WTC11 (cell line): ENCODE results near the gene ASB1. TPM values are rescaled to one million over a fixed set of nuclear protein-coding genes. Genes with fewer than 3 reads are reported as not detected.

Source experiments
- ATAC-seq: fragments of 200-7000 bp; cut with Tn5 transposase; 2 replicates; pipeline ENCODE4 v1.10.0; 2021; ENCODE audit warnings: mild to moderate bottlenecking, moderate library complexity
- CTCF ChIA-PET: fragments of 300-600 bp; sonication (Branson Sonifier 250); formaldehyde crosslinking; loops from one replicate; lab custom pipeline; 2021; ENCODE audit warnings: antibody characterized with exemption; lab: Charles Lee
- POLR2A ChIA-PET: fragments of 350-600 bp; sonication (Branson Sonifier 250); formaldehyde crosslinking; loops from one replicate; lab custom pipeline; 2021; ENCODE audit warnings: antibody characterized with exemption; lab: Charles Lee
- DNase-seq: peaks from one replicate; pipeline ENCODE4 v3.0.0; 2021; ENCODE audit warnings: low spot score
- H3K27ac Mint-ChIP-seq: 2 replicates; pipeline ENCODE4 v1.8.0; 2021; ENCODE audit warnings: mixed read lengths
- H3K27me3 Mint-ChIP-seq: 2 replicates; pipeline ENCODE4 v1.8.0; 2021; ENCODE audit warnings: low read depth, mild to moderate bottlenecking, moderate library complexity, mixed read lengths
- H3K36me3 Mint-ChIP-seq: 2 replicates; pipeline ENCODE4 v1.8.0; 2021; ENCODE audit warnings: mixed read lengths
- H3K4me1 Mint-ChIP-seq: 2 replicates; pipeline ENCODE4 v1.8.0; 2022; ENCODE audit warnings: mixed read lengths
- H3K4me3 Mint-ChIP-seq: 2 replicates; pipeline ENCODE4 v1.8.0; 2021; ENCODE audit warnings: mild to moderate bottlenecking, moderate library complexity, mixed read lengths
- H3K9me3 Mint-ChIP-seq: 2 replicates; pipeline ENCODE4 v1.8.0; 2021; ENCODE audit warnings: mixed read lengths
- ARID4B ChIP-seq: sonication (generic); formaldehyde crosslinking; IDR thresholded peaks from 2 replicates; pipeline ENCODE4 v1.8.0; 2023; ENCODE audit warnings: missing genetic modification reagents, mild to moderate bottlenecking, borderline replicate concordance
- ATF1 ChIP-seq: sonication (generic); formaldehyde crosslinking; IDR thresholded peaks from 2 replicates; pipeline ENCODE4 v1.8.1; 2023; ENCODE audit warnings: mild to moderate bottlenecking, moderate library complexity, missing genetic modification reagents
- CDX4 ChIP-seq: fragments of 250-450 bp; sonication (Bioruptor Pico); IDR thresholded peaks from 2 replicates; pipeline ENCODE4 v1.9.0; 2021; ENCODE audit warnings: moderate library complexity, mild to moderate bottlenecking, inconsistent platforms, borderline replicate concordance
- CREM ChIP-seq: sonication (generic); formaldehyde crosslinking; IDR thresholded peaks from 2 replicates; pipeline ENCODE4 v1.8.1; 2022; ENCODE audit warnings: mild to moderate bottlenecking, missing genetic modification reagents, moderate library complexity
- E2F4 ChIP-seq: sonication (generic); formaldehyde crosslinking; IDR thresholded peaks from 2 replicates; pipeline ENCODE4 v1.8.1; 2022; ENCODE audit warnings: low read depth, mild to moderate bottlenecking, moderate library complexity, missing genetic modification reagents, borderline replicate concordance
- ELF4 ChIP-seq: sonication (generic); formaldehyde crosslinking; IDR thresholded peaks from 2 replicates; pipeline ENCODE4 v1.8.1; 2022; ENCODE audit warnings: low read depth, mild to moderate bottlenecking, moderate library complexity, missing genetic modification reagents
- ESRRA ChIP-seq: sonication (generic); formaldehyde crosslinking; IDR thresholded peaks from 2 replicates; pipeline ENCODE4 v1.8.1; 2022; ENCODE audit warnings: mild to moderate bottlenecking, missing genetic modification reagents, borderline replicate concordance
- GRHL2 ChIP-seq: fragments of 250-450 bp; sonication (Bioruptor Pico); IDR thresholded peaks from 2 replicates; pipeline ENCODE4 v1.8.0; 2022; ENCODE audit warnings: mild to moderate bottlenecking, moderate library complexity; ENCODE audit not compliant: insufficient replicate concordance, severe bottlenecking
- MYBL2 ChIP-seq: sonication (generic); formaldehyde crosslinking; IDR thresholded peaks from 2 replicates; pipeline ENCODE4 v1.8.1; 2023; ENCODE audit warnings: mild to moderate bottlenecking, moderate library complexity, missing genetic modification reagents
- OVOL2 ChIP-seq: fragments of 250-450 bp; sonication (Bioruptor Pico); IDR thresholded peaks from 2 replicates; pipeline ENCODE4 v1.9.0; 2021; ENCODE audit warnings: mild to moderate bottlenecking, borderline replicate concordance
- RORB ChIP-seq: fragments of 250-450 bp; sonication (Bioruptor Pico); IDR thresholded peaks from 2 replicates; pipeline ENCODE4 v1.9.0; 2021; ENCODE audit warnings: mild to moderate bottlenecking
- TCF7 ChIP-seq: sonication (generic); formaldehyde crosslinking; IDR thresholded peaks from 2 replicates; pipeline ENCODE4 v1.8.0; 2022; ENCODE audit warnings: mild to moderate bottlenecking, low read depth, missing genetic modification reagents, moderate library complexity
- USF2 ChIP-seq: sonication (generic); formaldehyde crosslinking; IDR thresholded peaks from 2 replicates; pipeline ENCODE4 v1.8.1; 2023; ENCODE audit warnings: mild to moderate bottlenecking, missing genetic modification reagents, moderate library complexity
- ZNF671 ChIP-seq: fragments of 250-450 bp; sonication (Bioruptor Pico); IDR thresholded peaks from 2 replicates; pipeline ENCODE4 v1.8.0; 2021; ENCODE audit warnings: mild to moderate bottlenecking
- total RNA-seq: library from RNA; stranded (reverse); gene quantifications from 3 replicates; pipeline ENCODE4 v1.2.3, GENCODE V29; 2021
- TF ChIP-seq, protein P1 (sequence below): fragments of 250-450 bp; sonication (Bioruptor Pico); IDR thresholded peaks from 2 replicates; pipeline ENCODE4 v1.9.0; 2021; ENCODE audit warnings: mild to moderate bottlenecking
- TF ChIP-seq, protein P2 (sequence below): sonication (generic); formaldehyde crosslinking; IDR thresholded peaks from 2 replicates; pipeline ENCODE4 v1.8.1; 2023; ENCODE audit warnings: mild to moderate bottlenecking, moderate library complexity, missing genetic modification reagents
- TF ChIP-seq, protein P3 (sequence below): fragments of 250-450 bp; sonication (Bioruptor Pico); IDR thresholded peaks from 2 replicates; pipeline ENCODE4 v2.1.2; 2022; ENCODE audit warnings: mild to moderate bottlenecking, moderate library complexity
- TF ChIP-seq, protein P4 (sequence below): sonication (generic); formaldehyde crosslinking; IDR thresholded peaks from 2 replicates; pipeline ENCODE4 v1.8.1; 2023; ENCODE audit warnings: mild to moderate bottlenecking, missing genetic modification reagents, borderline replicate concordance
- TF ChIP-seq, protein P5 (sequence below): sonication (generic); formaldehyde crosslinking; IDR thresholded peaks from 2 replicates; pipeline ENCODE4 v1.8.1; 2022; ENCODE audit warnings: mild to moderate bottlenecking, moderate library complexity, missing genetic modification reagents

ASB1 gene
- total RNA-seq, 1 experiment from 2014 or later = 43.9 TPM

DNA sequence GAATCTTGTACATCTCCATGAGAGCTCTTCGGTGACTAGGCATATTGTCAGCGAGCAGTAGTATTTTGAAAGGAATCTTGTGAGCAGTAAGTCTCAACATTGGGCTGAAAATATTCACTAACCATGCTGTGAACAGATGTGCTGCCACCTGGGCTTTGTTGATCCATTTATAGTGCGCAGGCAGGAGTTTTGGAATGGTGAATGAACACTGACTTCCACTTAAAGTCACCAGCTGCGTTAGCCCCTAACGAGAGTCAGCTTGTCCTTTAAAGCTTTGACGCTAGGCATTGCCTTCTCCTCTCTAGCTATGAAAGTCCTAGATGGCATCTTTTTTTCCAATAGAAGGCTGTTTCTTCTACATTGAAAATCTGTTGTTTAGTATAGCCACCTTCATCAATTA is 4.1 kb downstream of the ASB1 start:
- TF ChIP-seq, protein P1, sequence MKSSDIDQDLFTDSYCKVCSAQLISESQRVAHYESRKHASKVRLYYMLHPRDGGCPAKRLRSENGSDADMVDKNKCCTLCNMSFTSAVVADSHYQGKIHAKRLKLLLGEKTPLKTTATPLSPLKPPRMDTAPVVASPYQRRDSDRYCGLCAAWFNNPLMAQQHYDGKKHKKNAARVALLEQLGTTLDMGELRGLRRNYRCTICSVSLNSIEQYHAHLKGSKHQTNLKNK = no peak
- TF ChIP-seq OVOL2 (CRISPR knock-in tag) (no peak), ATF1 (CRISPR knock-in tag) (no peak), MYBL2 (CRISPR knock-in tag) (no peak), RORB (CRISPR knock-in tag) (no peak), CDX4 (CRISPR knock-in tag) (no peak), ESRRA (CRISPR knock-in tag) (no peak), USF2 (CRISPR knock-in tag) (no peak), TCF7 (no peak)
- TF ChIP-seq, protein P2, sequence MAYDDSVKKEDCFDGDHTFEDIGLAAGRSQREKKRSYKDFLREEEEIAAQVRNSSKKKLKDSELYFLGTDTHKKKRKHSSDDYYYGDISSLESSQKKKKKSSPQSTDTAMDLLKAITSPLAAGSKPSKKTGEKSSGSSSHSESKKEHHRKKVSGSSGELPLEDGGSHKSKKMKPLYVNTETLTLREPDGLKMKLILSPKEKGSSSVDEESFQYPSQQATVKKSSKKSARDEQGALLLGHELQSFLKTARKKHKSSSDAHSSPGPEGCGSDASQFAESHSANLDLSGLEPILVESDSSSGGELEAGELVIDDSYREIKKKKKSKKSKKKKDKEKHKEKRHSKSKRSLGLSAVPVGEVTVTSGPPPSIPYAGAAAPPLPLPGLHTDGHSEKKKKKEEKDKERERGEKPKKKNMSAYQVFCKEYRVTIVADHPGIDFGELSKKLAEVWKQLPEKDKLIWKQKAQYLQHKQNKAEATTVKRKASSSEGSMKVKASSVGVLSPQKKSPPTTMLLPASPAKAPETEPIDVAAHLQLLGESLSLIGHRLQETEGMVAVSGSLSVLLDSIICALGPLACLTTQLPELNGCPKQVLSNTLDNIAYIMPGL (CRISPR knock-in tag) = no peak
- TF ChIP-seq, protein P3, sequence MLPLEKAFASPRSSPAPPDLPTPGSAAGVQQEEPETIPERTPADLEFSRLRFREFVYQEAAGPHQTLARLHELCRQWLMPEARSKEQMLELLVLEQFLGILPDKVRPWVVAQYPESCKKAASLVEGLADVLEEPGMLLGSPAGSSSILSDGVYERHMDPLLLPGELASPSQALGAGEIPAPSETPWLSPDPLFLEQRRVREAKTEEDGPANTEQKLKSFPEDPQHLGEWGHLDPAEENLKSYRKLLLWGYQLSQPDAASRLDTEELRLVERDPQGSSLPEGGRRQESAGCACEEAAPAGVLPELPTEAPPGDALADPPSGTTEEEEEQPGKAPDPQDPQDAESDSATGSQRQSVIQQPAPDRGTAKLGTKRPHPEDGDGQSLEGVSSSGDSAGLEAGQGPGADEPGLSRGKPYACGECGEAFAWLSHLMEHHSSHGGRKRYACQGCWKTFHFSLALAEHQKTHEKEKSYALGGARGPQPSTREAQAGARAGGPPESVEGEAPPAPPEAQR (CRISPR knock-in tag) = no peak
- TF ChIP-seq, all 79 proteins: peak for 0
- peaks cover 11% of the 10 kb centered on the region for H3K4me1 Mint-ChIP-seq
- H3K27ac Mint-ChIP-seq = no peak overlapping the region
- H3K27me3 Mint-ChIP-seq = no peaks in the 10 kb centered on the region
- no peaks in the 10 kb centered on the region for H3K9me3 Mint-ChIP-seq
- no peak overlapping the region for H3K4me3 Mint-ChIP-seq
- ChIA-PET POLR2A (no interaction called here), CTCF (interaction anchor here (0.6 to 1.9 kb wide), 3 partner anchors 60 to 444 kb away, joined by 3 to 7 read pairs (median 3); no protein-coding TSS in a partner anchor)
- peaks cover 25% of the 10 kb centered on the region for H3K36me3 Mint-ChIP-seq
- ATAC-seq (no peak), DNase-seq (no peak)

DNA sequence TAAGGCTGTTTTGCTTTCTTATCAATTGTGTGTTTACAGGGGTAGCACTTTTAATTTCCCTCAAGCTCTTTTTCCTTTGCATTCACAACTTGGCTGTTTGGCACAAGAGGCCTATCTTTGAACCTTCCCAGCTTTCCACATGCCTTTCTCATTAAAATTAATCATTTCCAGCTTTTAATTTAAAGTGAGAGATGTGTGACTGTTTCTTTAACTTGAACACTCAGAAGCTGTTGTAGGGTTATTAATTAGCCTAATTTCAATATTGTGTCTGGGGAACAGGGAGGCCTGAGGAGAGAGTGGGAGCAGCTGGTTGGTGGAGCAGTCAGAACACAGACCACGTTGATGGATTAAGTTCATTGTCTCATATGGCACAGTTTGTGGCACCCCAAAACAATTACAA is 4.7 kb downstream of the ASB1 start:
- Mint-ChIP-seq H3K4me3 (no peak overlapping the region), H3K36me3 (peaks cover 29% of the 10 kb centered on the region), H3K9me3 (no peaks in the 10 kb centered on the region), H3K27me3 (no peaks in the 10 kb centered on the region), H3K27ac (no peak overlapping the region; the same call in 1 of the 2 replicates), H3K4me1 (peaks cover 8% of the 10 kb centered on the region)
- no peak for DNase-seq
- POLR2A ChIA-PET = no interaction called here
- no peak for ATAC-seq
- CTCF ChIA-PET = interaction anchor here (0.6 to 1.9 kb wide), 3 partner anchors 61 to 444 kb away, joined by 3 to 7 read pairs (median 3); no protein-coding TSS in a partner anchor
- TF ChIP-seq ARID4B (no peak), ZNF671 (no peak), CREM (CRISPR knock-in tag) (no peak), E2F4 (CRISPR knock-in tag) (no peak), GRHL2 (CRISPR knock-in tag) (no peak), ELF4 (CRISPR knock-in tag) (no peak)
- TF ChIP-seq, protein P4, sequence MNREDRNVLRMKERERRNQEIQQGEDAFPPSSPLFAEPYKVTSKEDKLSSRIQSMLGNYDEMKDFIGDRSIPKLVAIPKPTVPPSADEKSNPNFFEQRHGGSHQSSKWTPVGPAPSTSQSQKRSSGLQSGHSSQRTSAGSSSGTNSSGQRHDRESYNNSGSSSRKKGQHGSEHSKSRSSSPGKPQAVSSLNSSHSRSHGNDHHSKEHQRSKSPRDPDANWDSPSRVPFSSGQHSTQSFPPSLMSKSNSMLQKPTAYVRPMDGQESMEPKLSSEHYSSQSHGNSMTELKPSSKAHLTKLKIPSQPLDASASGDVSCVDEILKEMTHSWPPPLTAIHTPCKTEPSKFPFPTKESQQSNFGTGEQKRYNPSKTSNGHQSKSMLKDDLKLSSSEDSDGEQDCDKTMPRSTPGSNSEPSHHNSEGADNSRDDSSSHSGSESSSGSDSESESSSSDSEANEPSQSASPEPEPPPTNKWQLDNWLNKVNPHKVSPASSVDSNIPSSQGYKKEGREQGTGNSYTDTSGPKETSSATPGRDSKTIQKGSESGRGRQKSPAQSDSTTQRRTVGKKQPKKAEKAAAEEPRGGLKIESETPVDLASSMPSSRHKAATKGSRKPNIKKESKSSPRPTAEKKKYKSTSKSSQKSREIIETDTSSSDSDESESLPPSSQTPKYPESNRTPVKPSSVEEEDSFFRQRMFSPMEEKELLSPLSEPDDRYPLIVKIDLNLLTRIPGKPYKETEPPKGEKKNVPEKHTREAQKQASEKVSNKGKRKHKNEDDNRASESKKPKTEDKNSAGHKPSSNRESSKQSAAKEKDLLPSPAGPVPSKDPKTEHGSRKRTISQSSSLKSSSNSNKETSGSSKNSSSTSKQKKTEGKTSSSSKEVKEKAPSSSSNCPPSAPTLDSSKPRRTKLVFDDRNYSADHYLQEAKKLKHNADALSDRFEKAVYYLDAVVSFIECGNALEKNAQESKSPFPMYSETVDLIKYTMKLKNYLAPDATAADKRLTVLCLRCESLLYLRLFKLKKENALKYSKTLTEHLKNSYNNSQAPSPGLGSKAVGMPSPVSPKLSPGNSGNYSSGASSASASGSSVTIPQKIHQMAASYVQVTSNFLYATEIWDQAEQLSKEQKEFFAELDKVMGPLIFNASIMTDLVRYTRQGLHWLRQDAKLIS = no peak
- TF ChIP-seq, protein P5, sequence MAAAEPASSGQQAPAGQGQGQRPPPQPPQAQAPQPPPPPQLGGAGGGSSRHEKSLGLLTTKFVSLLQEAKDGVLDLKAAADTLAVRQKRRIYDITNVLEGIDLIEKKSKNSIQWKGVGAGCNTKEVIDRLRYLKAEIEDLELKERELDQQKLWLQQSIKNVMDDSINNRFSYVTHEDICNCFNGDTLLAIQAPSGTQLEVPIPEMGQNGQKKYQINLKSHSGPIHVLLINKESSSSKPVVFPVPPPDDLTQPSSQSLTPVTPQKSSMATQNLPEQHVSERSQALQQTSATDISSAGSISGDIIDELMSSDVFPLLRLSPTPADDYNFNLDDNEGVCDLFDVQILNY (CRISPR knock-in tag) = no peak
